Brain microvascular endothelial cell (primary cell): Measurements from ENCODE around the gene CNN2.

ENCODE experiments used
- DNase-seq: peaks from one replicate; pipeline ENCODE4 v3.0.0-alpha.2; 2020
- H3K27ac ChIP-seq: fragments of 250-450 bp; sonication (Bioruptor Pico); 2 replicates; pipeline ENCODE4 v1.5.1; 2020; ENCODE audit warnings: mild to moderate bottlenecking, moderate library complexity
- H3K27me3 ChIP-seq: fragments of 250-450 bp; sonication (Bioruptor Pico); replicated peaks from 2 replicates; pipeline ENCODE4 v1.5.1; 2020; ENCODE audit warnings: mild to moderate bottlenecking
- H3K36me3 ChIP-seq: fragments of 250-450 bp; sonication (Bioruptor Pico); replicated peaks from 2 replicates; pipeline ENCODE4 v1.5.1; 2020; ENCODE audit warnings: mild to moderate bottlenecking
- H3K4me3 ChIP-seq: 2 replicates; pipeline ENCODE4 v1.5.1; 2011; ENCODE audit warnings: low read depth, mild to moderate bottlenecking, control low read depth, low read length, moderate library complexity
- in situ Hi-C: cut with HindIII; loops from 2 replicates; pipeline ENCODE4 v1.10.0; 2017; ENCODE audit warnings: low sequenced_read_pairs, low pct_ligation_motif_present
- TF ChIP-seq, protein P1 (sequence below): IDR thresholded peaks from 2 replicates; pipeline ENCODE4 v1.5.1; 2011; ENCODE audit warnings: low read depth, mild to moderate bottlenecking, moderate library complexity, low read length, control low read depth, inconsistent platforms; ENCODE audit errors: missing control alignments

The CNN2 gene

DNA sequence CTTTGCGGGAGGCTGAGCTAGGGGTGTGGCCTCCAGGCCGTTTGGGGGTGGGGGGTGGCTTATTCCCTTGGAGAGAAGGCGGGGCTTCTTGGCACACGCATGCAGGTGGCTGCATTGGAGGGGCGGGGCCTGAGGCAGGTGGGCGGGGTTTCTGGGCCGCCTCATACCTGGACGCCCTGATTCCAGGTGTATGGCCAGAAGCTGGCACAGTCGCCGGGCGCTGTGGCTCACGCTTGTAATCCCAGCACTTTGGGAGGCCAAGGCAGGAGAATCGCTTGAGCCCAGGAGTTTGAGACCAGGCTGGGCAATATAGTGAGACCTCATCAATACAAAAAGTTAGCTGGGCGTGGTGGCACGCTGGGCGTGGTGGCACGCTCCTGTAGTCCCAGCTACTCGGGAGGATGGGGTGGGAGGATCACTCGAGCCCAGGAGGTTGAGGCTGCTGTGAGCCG, 21.3 kb downstream of the CNN2 start:
- no peak for DNase-seq
- TF ChIP-seq, protein P1, sequence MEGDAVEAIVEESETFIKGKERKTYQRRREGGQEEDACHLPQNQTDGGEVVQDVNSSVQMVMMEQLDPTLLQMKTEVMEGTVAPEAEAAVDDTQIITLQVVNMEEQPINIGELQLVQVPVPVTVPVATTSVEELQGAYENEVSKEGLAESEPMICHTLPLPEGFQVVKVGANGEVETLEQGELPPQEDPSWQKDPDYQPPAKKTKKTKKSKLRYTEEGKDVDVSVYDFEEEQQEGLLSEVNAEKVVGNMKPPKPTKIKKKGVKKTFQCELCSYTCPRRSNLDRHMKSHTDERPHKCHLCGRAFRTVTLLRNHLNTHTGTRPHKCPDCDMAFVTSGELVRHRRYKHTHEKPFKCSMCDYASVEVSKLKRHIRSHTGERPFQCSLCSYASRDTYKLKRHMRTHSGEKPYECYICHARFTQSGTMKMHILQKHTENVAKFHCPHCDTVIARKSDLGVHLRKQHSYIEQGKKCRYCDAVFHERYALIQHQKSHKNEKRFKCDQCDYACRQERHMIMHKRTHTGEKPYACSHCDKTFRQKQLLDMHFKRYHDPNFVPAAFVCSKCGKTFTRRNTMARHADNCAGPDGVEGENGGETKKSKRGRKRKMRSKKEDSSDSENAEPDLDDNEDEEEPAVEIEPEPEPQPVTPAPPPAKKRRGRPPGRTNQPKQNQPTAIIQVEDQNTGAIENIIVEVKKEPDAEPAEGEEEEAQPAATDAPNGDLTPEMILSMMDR = no peak
- in situ Hi-C loops = no loop called here
- Histone ChIP-seq H3K27ac (no peak overlapping the region), H3K27me3 (no peaks in the 10 kb centered on the region), H3K36me3 (no peaks in the 10 kb centered on the region), H3K4me3 (no peak overlapping the region)

- Histone ChIP-seq H3K27me3 (no peaks in the 10 kb centered on the region), H3K36me3 (no peaks in the 10 kb centered on the region), H3K27ac (no peak overlapping the region), H3K4me3 (no peak overlapping the region)
- in situ Hi-C loops = no loop called here
- TF ChIP-seq, protein P1 = no peak
- no peak for DNase-seq
Measured at GRCh38 chr19:1049106-1049505, 22.7 kb downstream of the CNN2 start.

- in situ Hi-C loops = no loop called here
- no peak overlapping the region for H3K4me3 ChIP-seq
- TF ChIP-seq, protein P1 = no peak
- H3K27me3 ChIP-seq = no peaks in the 10 kb centered on the region
- DNase-seq = no peak
- H3K27ac ChIP-seq = no peak overlapping the region
- no peaks in the 10 kb centered on the region for H3K36me3 ChIP-seq
Measured at GRCh38 chr19:1049800-1050199, 23.4 kb downstream of the CNN2 start.

DNA sequence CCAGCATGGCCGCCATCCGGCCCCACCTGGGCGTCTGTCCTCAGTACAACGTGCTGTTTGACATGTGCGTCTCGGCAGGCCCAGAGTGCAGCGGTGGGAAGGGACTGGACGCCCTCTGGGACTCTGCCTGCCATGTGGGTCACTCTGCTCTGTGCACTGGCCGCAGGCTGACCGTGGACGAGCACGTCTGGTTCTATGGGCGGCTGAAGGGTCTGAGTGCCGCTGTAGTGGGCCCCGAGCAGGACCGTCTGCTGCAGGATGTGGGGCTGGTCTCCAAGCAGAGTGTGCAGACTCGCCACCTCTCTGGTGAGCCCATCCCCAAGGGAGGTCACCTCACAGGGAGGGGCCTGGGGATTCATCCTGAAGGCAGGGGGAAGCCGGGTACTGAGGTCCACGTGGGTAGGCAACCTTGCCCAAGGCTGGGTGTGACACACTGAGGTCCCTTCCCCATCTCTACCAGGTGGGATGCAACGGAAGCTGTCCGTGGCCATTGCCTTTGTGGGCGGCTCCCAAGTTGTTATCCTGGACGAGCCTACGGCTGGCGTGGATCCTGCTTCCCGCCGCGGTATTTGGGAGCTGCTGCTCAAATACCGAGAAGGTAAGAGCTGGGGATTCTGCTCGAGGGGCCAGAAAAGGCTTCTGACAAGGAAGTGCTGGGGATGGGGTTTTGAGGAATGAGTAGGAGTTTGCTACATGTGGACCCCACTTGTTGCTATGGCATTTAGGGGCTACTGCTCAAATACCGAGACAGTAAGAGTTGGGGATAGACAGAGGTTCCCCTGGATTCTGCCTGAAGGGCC, 24.8 kb downstream of the CNN2 start:
- no peak for DNase-seq
- no peaks in the 10 kb centered on the region for H3K27me3 ChIP-seq
- no peak overlapping the region for H3K4me3 ChIP-seq
- in situ Hi-C loops = no loop called here
- TF ChIP-seq, protein P1 = no peak
- no peak overlapping the region for H3K27ac ChIP-seq
- no peaks in the 10 kb centered on the region for H3K36me3 ChIP-seq

- DNase-seq = no peak
- TF ChIP-seq, protein P1 = no peak
- in situ Hi-C loops = no loop called here
- Histone ChIP-seq H3K27me3 (no peaks in the 10 kb centered on the region), H3K4me3 (no peak overlapping the region), H3K36me3 (no peaks in the 10 kb centered on the region), H3K27ac (no peak overlapping the region)
Measured at GRCh38 chr19:1051791-1052190, 25.4 kb downstream of the CNN2 start.

- TF ChIP-seq, protein P1 = no peak
- Histone ChIP-seq H3K27ac (no peak overlapping the region), H3K27me3 (no peaks in the 10 kb centered on the region), H3K4me3 (no peak overlapping the region), H3K36me3 (no peaks in the 10 kb centered on the region)
- in situ Hi-C loops = no loop called here
- DNase-seq = no peak
Measured at GRCh38 chr19:1052349-1052975, 26.1 kb downstream of the CNN2 start.
